Mucosa of gallbladder (tissue), 1 donor: Measurements from ENCODE around the gene ZSCAN1. TPM values are rescaled to one million over a fixed set of nuclear protein-coding genes. Genes with fewer than 3 reads are reported as not detected.

Experiments used
- DNase-seq: peaks from one replicate; pipeline ENCODE4 v3.0.0-alpha.2; 2020; ENCODE audit warnings: low spot score
- total RNA-seq: library from RNA; stranded (reverse); gene quantifications from one replicate; pipeline ENCODE4 v1.2.1, GENCODE V29; 2021
- donor health status: DM: no; HTN: no; CAD: no.

ZSCAN1 gene
- total RNA-seq, 1 donor from 2014 or later: 1.3 TPM

- DNase-seq: no peak
Observed at GRCh38 chr19:58083021-58083420, 49.2 kb downstream of the ZSCAN1 start.

DNA sequence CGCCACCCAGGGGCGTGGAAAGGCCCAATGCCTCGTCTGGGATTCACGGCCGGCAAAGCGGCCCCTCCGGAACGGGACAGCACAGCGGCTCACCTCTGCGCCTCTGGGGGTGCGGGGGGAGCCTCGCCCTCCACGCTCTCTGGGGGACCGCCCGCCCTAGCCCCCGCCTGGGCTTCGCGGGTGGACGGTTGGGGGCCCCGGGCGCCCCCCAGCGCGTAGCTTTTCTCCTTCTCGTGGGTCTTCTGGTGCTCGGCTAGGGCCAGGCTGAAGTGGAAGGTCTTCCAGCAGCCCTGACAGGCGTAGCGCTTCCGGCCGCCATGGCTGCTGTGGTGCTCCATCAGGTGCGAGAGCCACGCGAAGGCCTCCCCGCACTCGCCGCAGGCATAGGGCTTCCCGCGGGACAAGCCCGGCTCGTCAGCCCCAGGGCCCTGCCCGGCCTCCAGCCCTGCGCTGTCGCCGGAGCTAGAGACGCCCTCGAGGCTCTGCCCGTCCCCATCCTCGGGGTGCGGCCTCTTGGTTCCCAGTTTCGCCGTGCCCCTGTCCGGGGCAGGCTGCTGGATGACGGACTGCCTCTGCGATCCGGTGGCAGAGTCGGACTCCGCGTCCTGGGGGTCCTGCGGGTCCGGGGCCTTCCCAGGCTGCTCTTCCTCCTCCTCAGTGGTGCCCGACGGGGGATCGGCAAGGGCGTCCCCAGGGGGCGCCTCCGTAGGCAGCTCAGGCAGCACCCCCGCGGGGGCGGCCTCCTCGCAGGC is 50.9 kb downstream of the ZSCAN1 start:
- DNase-seq: no peak

GRCh38 chr19:58085348-58085875 is 51.6 kb downstream of the ZSCAN1 start:
- DNase-seq: no peak

GRCh38 chr19:58086825-58087710 is 53.2 kb downstream of the ZSCAN1 start:
- no peak for DNase-seq

- DNase-seq: no peak
Observed at GRCh38 chr19:58088521-58089052, 54.8 kb downstream of the ZSCAN1 start.

DNA sequence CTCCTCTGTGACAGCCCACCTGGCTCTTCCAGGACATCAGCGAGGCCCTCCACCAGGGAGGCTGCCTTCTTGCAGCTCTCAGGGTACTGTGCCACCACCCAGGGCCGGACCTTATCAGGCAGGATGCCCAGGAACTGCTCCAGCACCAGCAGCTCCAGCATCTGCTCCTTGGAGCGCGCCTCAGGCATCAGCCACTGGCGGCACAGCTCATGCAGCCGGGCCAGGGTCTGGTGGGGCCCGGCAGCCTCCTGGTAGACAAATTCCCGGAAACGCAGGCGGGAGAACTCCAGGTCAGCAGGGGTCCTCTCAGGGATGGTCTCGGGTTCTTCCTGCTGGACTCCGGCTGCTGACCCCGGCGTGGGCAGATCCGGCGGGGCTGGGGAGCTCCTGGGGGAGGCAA is 56.0 kb downstream of the ZSCAN1 start:
- DNase-seq: no peak

DNA sequence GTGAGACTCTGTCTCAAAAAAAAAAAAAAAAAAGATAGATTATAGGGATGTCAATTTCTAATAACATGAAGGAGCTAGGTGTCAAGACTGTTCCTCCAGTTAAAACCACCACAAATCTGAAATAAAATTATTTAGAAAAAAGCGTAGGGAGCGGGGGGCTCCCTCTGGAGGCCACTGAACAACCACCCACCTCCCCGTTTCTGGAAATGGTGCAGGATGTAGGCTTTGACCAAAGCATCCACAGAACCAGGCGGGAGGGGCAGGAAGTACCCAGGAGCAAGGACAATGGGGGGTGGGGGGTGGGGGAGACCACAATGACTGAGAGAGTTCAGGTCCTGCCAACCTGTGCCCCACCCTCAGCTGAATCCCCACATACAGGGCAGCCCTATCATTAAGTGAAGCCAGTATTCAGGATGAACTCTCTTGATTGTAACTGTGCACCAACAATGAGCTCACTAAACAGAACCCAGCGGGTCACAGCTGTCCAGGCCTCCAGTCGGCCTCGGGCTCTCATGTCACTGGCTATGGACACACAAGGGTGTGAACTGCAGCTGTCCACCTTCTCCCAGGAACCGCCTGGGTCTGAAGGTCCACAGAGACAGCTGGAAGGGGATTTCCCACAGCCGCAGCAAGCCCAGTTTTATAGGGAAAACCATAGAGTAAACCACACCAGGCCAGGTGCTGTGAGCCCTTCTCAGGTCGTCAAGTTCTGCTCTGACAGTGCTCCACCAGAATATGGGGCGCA is 57.6 kb downstream of the ZSCAN1 start:
- DNase-seq: no peak

DNA sequence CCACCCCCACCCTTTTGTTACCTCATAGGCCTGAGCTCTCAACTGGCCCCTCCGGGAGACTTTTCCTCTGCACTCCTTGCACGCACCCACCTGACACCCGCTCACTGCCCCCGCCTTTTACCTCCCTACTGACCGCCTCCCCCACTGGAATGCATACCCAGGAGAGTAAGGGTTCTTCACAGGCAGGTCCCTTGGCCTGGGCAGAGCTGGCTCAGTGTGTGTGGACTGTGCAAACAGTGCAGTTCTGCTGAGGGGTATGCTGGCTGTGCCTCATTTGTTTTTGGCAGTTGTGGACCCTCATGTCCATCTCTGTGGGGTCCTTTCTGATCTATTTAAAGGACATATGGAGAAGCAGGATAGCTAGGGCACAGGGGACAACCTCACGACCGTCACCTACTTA is 59.2 kb downstream of the ZSCAN1 start:
- DNase-seq: no peak

DNA sequence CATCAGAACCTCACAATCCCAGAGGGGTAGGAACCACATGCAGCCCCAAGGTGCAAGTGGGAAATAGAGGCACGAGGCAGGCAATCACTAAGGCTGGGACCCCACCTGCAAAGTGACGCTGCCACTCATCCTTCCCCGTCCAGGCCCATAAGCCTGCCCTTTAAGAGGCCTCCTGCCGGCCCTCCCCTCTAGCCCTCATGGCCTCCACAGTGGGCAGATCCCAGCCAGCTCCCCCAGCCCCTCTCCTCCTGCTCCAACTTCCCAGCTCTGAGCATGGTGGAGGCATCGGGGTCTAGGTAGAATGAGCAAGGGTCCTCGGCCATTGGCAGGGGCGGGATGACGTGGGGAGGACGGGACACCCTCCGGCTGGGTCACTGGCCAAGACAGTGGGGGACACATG is 61.5 kb downstream of the ZSCAN1 start:
- DNase-seq: no peak

DNA sequence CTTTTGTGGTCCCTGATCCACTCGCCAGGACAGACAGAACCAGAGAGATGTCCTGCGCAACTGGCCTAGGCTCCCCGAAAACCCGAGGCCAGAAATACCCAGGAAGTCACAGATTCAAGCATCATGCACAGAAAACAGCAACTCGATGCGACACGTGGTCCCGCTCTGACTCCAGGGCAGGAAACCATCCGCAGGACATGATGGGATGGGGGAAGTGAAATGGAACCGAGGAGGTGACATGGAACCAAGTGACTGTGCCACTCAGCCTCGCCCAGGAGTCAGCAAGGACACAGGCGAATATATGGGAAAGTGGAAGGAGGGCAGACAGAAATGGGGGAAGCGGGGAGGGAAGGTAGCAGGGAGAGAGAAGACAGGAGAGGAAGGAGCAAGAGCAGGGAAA is 63.1 kb downstream of the ZSCAN1 start:
- DNase-seq: no peak

DNA sequence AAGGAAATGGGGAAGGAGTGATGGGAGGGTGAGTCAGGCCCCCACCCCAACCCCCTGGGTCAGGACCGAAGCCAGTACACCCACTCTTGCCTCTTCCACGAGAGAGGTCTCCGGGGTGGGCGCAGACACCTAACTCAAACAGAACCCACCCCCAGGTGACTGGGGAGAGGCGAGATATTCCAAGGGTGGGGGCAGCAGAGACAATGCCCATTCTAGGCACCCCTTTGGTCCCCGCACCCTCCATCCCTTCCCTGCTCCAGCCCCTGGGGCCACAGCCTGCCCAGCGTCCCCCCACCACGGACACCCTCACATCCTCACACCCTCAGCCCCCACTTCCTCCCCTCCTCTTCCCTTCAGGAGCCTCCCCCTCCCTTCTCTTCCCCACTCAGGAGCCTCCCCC is 63.5 kb downstream of the ZSCAN1 start:
- no peak for DNase-seq

DNA sequence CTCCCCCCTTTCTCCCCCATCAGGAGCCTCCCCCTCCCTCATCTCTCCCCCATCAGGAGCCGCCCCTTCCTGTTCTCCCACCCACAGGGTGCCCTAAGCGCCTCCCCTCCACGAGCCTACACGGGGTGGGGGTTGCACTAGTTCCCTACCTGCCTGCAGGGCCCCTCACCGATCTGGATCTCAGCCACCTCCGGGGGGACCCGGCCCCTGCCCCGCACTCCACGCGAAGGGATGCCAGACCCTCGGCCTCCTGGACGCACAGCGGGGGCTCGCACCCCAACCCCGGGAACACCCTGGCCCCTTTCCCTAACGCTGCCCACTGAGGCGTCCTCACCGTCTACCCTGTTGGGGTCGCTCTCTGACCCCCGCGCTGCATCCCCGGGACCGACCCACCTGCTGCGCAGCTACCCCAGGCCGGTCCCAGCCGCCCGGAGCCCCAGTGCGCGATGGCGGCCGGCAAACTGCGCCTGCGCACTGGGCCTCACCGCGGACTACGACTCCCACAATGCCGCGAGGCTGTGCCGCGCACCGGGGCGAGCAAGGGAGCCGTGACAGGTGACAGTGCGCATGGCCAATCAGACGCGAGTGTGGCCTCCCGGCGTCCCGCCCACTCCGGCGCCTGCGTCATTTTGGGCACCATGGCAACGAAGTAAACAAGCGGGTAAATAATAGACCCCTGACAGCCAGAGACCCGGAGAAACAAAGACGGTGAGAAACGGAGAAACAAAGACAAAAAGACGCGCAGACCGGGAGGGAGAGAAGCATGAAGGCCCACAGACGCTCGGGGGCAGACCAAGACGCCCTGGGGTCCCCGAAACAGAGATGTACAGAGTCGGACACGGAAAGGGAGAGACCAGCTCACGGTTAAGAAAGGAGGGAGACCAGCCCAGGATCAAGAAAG is 64.2 kb downstream of the ZSCAN1 start, which contains the start of gene ZSCAN18:
Gene ZSCAN18, minus strand, starts transcription at position 451 of the 901 bp plus-strand sequence. CDS start 7,964 bp downstream, outside the sequence.
- peak; percentile 98 for DNase-seq

GRCh38 chr19:58098682-58098998 is 64.8 kb downstream of the ZSCAN1 start:
- DNase-seq: no peak

Other genes starting within 250 kb of the ZSCAN1 start
- gene ZNF552, start 219.1 kb upstream of the ZSCAN1 start, total RNA-seq: 47.0 TPM
- 15.9 TPM for gene ZNF587B, start 203.7 kb upstream of the ZSCAN1 start, total RNA-seq
- gene ZNF587, start 184.2 kb upstream of the ZSCAN1 start, total RNA-seq: 60.0 TPM
- 23.6 TPM for gene ZNF814, start 145.0 kb upstream of the ZSCAN1 start, total RNA-seq
- gene ZNF417, start 117.4 kb upstream of the ZSCAN1 start, total RNA-seq: 31.0 TPM
- gene ZNF418, start 98.6 kb upstream of the ZSCAN1 start, total RNA-seq: 14.1 TPM
- gene ZNF256, start 86.3 kb upstream of the ZSCAN1 start, total RNA-seq: 5.7 TPM
- gene C19orf18, start 59.5 kb upstream of the ZSCAN1 start, total RNA-seq: 0.60 TPM
- gene ZNF606, start 31.2 kb upstream of the ZSCAN1 start, total RNA-seq: 23.3 TPM
- 11.1 TPM for gene ZNF135, start 25.3 kb downstream of the ZSCAN1 start, total RNA-seq
- 111 TPM for gene ZSCAN18, start 64.2 kb downstream of the ZSCAN1 start, total RNA-seq
- gene ZNF329, start 116.8 kb downstream of the ZSCAN1 start, total RNA-seq: 16.9 TPM
- 33.8 TPM for gene ZNF274, start 149.0 kb downstream of the ZSCAN1 start, total RNA-seq
- 30.4 TPM for gene ZNF544, start 194.9 kb downstream of the ZSCAN1 start, total RNA-seq
- 6.1 TPM for gene ZNF8, start 244.9 kb downstream of the ZSCAN1 start, total RNA-seq